Diencephalon (tissue), 1 donor: ENCODE measurements around the gene HBA2. TPM values are rescaled to one million over a fixed set of nuclear protein-coding genes. Genes with fewer than 3 reads are reported as not detected.

Experiments
- small RNA-seq: library from RNA; depleted of rRNA; stranded (forward); fragments of <200 nt; gene quantifications from one replicate; pipeline ENCODE3, GENCODE V24; 2014
- total RNA-seq: library from RNA; depleted of rRNA; stranded (reverse); fragments of >200 nt; gene quantifications from one replicate; pipeline ENCODE4 v1.2.3, GENCODE V29; 2014

Gene HBA2
- 2,023 TPM for total RNA-seq

DNA sequence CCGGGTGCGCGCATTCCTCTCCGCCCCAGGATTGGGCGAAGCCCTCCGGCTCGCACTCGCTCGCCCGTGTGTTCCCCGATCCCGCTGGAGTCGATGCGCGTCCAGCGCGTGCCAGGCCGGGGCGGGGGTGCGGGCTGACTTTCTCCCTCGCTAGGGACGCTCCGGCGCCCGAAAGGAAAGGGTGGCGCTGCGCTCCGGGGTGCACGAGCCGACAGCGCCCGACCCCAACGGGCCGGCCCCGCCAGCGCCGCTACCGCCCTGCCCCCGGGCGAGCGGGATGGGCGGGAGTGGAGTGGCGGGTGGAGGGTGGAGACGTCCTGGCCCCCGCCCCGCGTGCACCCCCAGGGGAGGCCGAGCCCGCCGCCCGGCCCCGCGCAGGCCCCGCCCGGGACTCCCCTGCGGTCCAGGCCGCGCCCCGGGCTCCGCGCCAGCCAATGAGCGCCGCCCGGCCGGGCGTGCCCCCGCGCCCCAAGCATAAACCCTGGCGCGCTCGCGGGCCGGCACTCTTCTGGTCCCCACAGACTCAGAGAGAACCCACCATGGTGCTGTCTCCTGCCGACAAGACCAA is at the start of gene HBA2:
TSS of gene HBA2 (plus strand) at position 503 of the 568 bp plus-strand sequence. CDS start at position 540, 37 bp downstream.

GRCh38 chr16:152141-153128 is 20.2 kb upstream of the HBA2 start, which contains the start of gene HBZ:
Gene HBZ (plus strand): TSS chr16:152644. CDS start chr16:152910, 266 bp downstream.

DNA sequence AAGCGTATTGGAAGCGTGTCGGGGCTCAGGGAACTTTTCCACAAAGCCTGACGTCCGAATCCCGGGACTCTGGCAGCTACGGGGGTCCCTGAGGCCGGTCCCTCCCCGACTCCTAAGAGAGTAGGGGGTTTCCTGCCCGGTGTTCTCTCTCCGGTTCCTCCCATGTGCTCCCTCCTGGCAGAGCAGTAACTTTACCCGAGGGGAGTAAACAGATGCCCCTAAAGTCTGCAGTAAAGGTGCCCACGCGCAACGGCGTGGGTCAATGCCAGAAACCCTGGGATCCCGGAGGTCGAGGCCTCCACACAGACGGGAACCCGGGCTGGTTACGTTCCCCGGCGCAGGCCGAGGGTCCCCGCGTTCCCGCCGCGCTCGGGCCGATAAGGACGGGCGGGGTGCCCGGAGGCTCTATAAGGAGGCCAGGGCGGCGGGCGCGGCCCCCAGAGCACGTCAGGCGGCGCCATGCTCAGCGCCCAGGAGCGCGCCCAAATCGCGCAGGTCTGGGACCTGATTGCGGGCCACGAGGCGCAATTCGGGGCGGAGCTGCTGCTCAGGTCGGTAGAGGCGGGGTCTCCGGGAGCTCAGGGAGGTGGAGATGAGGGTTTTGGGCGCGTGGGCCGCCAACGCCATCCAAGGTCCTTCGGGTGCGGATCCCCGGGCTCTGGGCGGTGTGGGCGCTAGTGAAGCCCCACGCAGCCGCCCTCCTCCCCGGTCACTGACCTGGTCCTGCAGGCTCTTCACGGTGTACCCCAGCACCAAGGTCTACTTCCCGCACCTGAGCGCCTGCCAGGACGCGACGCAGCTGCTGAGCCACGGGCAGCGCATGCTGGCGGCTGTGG is 6.9 kb upstream of the HBA2 start, which contains the start of gene HBM:
TSS of gene HBM (plus strand) at position 440 of the 836 bp plus-strand sequence. CDS start at position 460, 20 bp downstream.

GRCh38 chr16:176477-177382 is 4.1 kb downstream of the HBA2 start, which contains the start of gene HBA1:
Gene HBA1 (plus strand): TSS chr16:176680. CDS start chr16:176717, 37 bp downstream.

DNA sequence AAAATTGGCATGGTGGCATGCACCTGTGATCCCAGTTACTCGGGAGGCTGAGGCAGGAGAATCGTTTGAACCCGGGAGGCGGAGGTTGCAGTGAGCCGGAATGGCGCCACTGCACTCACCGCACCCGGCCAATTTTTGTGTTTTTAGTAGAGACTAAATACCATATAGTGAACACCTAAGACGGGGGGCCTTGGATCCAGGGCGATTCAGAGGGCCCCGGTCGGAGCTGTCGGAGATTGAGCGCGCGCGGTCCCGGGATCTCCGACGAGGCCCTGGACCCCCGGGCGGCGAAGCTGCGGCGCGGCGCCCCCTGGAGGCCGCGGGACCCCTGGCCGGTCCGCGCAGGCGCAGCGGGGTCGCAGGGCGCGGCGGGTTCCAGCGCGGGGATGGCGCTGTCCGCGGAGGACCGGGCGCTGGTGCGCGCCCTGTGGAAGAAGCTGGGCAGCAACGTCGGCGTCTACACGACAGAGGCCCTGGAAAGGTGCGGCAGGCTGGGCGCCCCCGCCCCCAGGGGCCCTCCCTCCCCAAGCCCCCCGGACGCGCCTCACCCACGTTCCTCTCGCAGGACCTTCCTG is 7.5 kb downstream of the HBA2 start, which contains the start of gene HBQ1:
TSS of gene HBQ1 (plus strand) at position 359 of the 575 bp plus-strand sequence. CDS start at position 387, 28 bp downstream.

Small RNA genes within 50 kb of the gene (small RNA-seq; reads per million reads assigned to genes)
- gene RF00019: not detected

Other genes starting within 250 kb of the HBA2 start
- gene POLR3K, start 119.3 kb upstream of the HBA2 start, total RNA-seq: 7.4 TPM
- 26.1 TPM for gene SNRNP25, start 119.0 kb upstream of the HBA2 start, total RNA-seq
- gene RHBDF1, start 100.2 kb upstream of the HBA2 start, total RNA-seq: 3.7 TPM
- 41.8 TPM for gene MPG, start 94.7 kb upstream of the HBA2 start, total RNA-seq
- gene NPRL3, start 34.2 kb upstream of the HBA2 start, total RNA-seq: 11.3 TPM
- gene HBZ, start 20.2 kb upstream of the HBA2 start, total RNA-seq: 1.2 TPM
- gene HBM, start 6.9 kb upstream of the HBA2 start, total RNA-seq: 31.1 TPM
- 1,158 TPM for gene HBA1, start 3.8 kb downstream of the HBA2 start, total RNA-seq
- 7.8 TPM for gene HBQ1, start 7.6 kb downstream of the HBA2 start, total RNA-seq
- 82.6 TPM for gene LUC7L, start 56.6 kb downstream of the HBA2 start, total RNA-seq
- gene FAM234A, start 61.9 kb downstream of the HBA2 start, total RNA-seq: 31.1 TPM
- 10.1 TPM for gene RGS11, start 103.1 kb downstream of the HBA2 start, total RNA-seq
- gene ARHGDIG, start 107.7 kb downstream of the HBA2 start, total RNA-seq: 68.7 TPM
- 12.5 TPM for gene PDIA2, start 110.3 kb downstream of the HBA2 start, total RNA-seq
- gene AXIN1, start 179.8 kb downstream of the HBA2 start, total RNA-seq: 16.1 TPM
- 62.5 TPM for gene MRPL28, start 197.7 kb downstream of the HBA2 start, total RNA-seq
- gene PGAP6, start 209.1 kb downstream of the HBA2 start, total RNA-seq: 32.3 TPM
- 16.4 TPM for gene NME4, start 224.3 kb downstream of the HBA2 start, total RNA-seq
- 8.3 TPM for gene DECR2, start 229.0 kb downstream of the HBA2 start, total RNA-seq